A673 (cell line): ENCODE measurements around the gene ZFYVE9. TPM values are rescaled to one million over a fixed set of nuclear protein-coding genes. Genes with fewer than 3 reads are reported as not detected.

Experiments used
- BruUV-seq: library from RNA; stranded (reverse); fragments of 400-500 nt; replicated peaks from 2 replicates; lab custom pipeline; 2021; lab: Mats Ljungman, UMichigan
- CTCF ChIA-PET: fragments of 300-600 bp; sonication (Branson Sonifier 250); formaldehyde crosslinking; loops from one replicate; lab custom pipeline; 2022; ENCODE audit warnings: antibody characterized with exemption; lab: Charles Lee
- POLR2A ChIA-PET: fragments of 300-600 bp; sonication (Branson Sonifier 250); formaldehyde crosslinking; loops from one replicate; lab custom pipeline; 2022; ENCODE audit warnings: antibody characterized with exemption; ENCODE audit not compliant: low non-redundant PET; lab: Charles Lee
- DNase-seq: peaks from one replicate; pipeline ENCODE4 v3.0.0-alpha.2; 2015; ENCODE audit warnings: low spot score
- H3K27ac ChIP-seq: fragments of 200-600 bp; sonication (generic); 2 replicates; pipeline ENCODE4 v1.5.1; 2016; ENCODE audit warnings: mixed run types, low read depth, mild to moderate bottlenecking, mixed read lengths, antibody characterized with exemption, low read length; ENCODE audit not compliant: poor library complexity, severe bottlenecking
- H3K27me3 ChIP-seq: fragments of 200-600 bp; sonication (generic); replicated peaks from 2 replicates; pipeline ENCODE4 v1.6.1; 2017; ENCODE audit warnings: mixed run types, low read depth, mild to moderate bottlenecking, mixed read lengths, antibody characterized with exemption, low read length; ENCODE audit not compliant: insufficient read depth, poor library complexity
- H3K36me3 ChIP-seq: fragments of 200-600 bp; sonication (generic); 2 replicates; pipeline ENCODE4 v1.6.1; 2016; ENCODE audit warnings: mixed run types, mild to moderate bottlenecking, mixed read lengths, antibody characterized with exemption, low read length; ENCODE audit not compliant: insufficient read depth, poor library complexity, severe bottlenecking
- H3K4me1 ChIP-seq: fragments of 200-600 bp; sonication (generic); 2 replicates; pipeline ENCODE4 v1.6.1; 2017; ENCODE audit warnings: mixed run types, mild to moderate bottlenecking, mixed read lengths, antibody characterized with exemption, low read length; ENCODE audit not compliant: insufficient read depth, poor library complexity, severe bottlenecking
- H3K4me3 ChIP-seq: fragments of 200-600 bp; sonication (generic); 2 replicates; pipeline ENCODE4 v1.5.1; 2016; ENCODE audit warnings: low read depth, mixed run types, mild to moderate bottlenecking, mixed read lengths, low read length; ENCODE audit not compliant: poor library complexity, severe bottlenecking
- H3K9me3 ChIP-seq: fragments of 200-600 bp; sonication (generic); 2 replicates; pipeline ENCODE4 v1.6.1; 2016; ENCODE audit warnings: mixed run types, low read depth, mild to moderate bottlenecking, mixed read lengths, antibody characterized with exemption, low read length; ENCODE audit not compliant: poor library complexity, severe bottlenecking
- CTCF ChIP-seq: fragments of 300-800, 200-600 bp; sonication (generic); conservative IDR thresholded peaks from 2 replicates; pipeline ENCODE4 v1.5.1; 2017; ENCODE audit warnings: low read depth, mild to moderate bottlenecking, antibody characterized with exemption, low read length, moderate library complexity, mixed read lengths
- EZH2 ChIP-seq: fragments of 200-600 bp; sonication (generic); IDR thresholded peaks from 2 replicates; pipeline ENCODE4 v1.6.1; 2017; ENCODE audit warnings: borderline replicate concordance, low read depth, mild to moderate bottlenecking, mixed read lengths, antibody characterized with exemption, low read length; ENCODE audit not compliant: poor library complexity, severe bottlenecking
- intact Hi-C: fragments of 100-400 bp; cut with micrococcal nuclease; formaldehyde crosslinking; loops from one replicate; pipeline ENCODE4 v1.10.0; 2022; ENCODE audit not compliant: unreplicated experiment
- total RNA-seq: library from RNA; stranded (reverse); gene quantifications from 2 replicates; pipeline ENCODE4 v1.2.3, GENCODE V29; 2021

Gene ZFYVE9
- total RNA-seq, 1 experiment from 2014 or later: 19.6 TPM

- BruUV-seq: no TSS peak
- TF ChIP-seq CTCF (no peak), EZH2 (no peak)
- peak; percentile 11 for DNase-seq
- Histone ChIP-seq H3K4me1 (peaks cover 3% of the 10 kb centered on the region), H3K27ac (no peak overlapping the region), H3K27me3 (no peaks in the 10 kb centered on the region), H3K4me3 (no peak overlapping the region), H3K9me3 (no peaks in the 10 kb centered on the region), H3K36me3 (no peaks in the 10 kb centered on the region)
- intact Hi-C loops: no loop called here
- ChIA-PET CTCF (no interaction called here), POLR2A (no interaction called here)
These were observed 12.0 kb downstream of the ZFYVE9 start for GRCh38 chr1:52153898-52154297.

- BruUV-seq: no TSS peak
- H3K27ac ChIP-seq: no peak overlapping the region
- ChIA-PET POLR2A (no interaction called here), CTCF (no interaction called here)
- H3K27me3 ChIP-seq: no peaks in the 10 kb centered on the region
- DNase-seq: no peak
- no peak for TF ChIP-seq CTCF
- no peak for TF ChIP-seq EZH2
- no peaks in the 10 kb centered on the region for H3K36me3 ChIP-seq
- H3K9me3 ChIP-seq: no peaks in the 10 kb centered on the region
- peaks cover 3% of the 10 kb centered on the region for H3K4me1 ChIP-seq
- H3K4me3 ChIP-seq: no peak overlapping the region
- intact Hi-C loops: no loop called here
These were observed 14.6 kb downstream of the ZFYVE9 start for GRCh38 chr1:52156460-52156859.

GRCh38 chr1:52157582-52157981 lies 15.7 kb downstream of the ZFYVE9 start:
- Histone ChIP-seq H3K4me3 (no peak overlapping the region), H3K9me3 (no peaks in the 10 kb centered on the region), H3K36me3 (no peaks in the 10 kb centered on the region), H3K27me3 (no peaks in the 10 kb centered on the region), H3K4me1 (peaks cover 3% of the 10 kb centered on the region), H3K27ac (no peak overlapping the region)
- BruUV-seq: no TSS peak
- TF ChIP-seq CTCF (no peak), EZH2 (no peak)
- intact Hi-C loops: no loop called here
- ChIA-PET POLR2A (no interaction called here), CTCF (no interaction called here)
- DNase-seq: no peak
